GM12878 (cell line): ENCODE results near the gene CSF1R.

ENCODE experiments used
- TF ChIP-seq, protein P1 (sequence below): fragments of 450-650 bp; IDR thresholded peaks from 2 replicates; pipeline ENCODE4 v1.6.1; 2017; ENCODE audit warnings: mild to moderate bottlenecking, moderate library complexity
- TF ChIP-seq, protein P2 (sequence below), 3 experiments: IDR thresholded peaks in 2 of 3; conservative IDR thresholded peaks in 1 of 3; 2 replicates each; pipeline ENCODE4 v1.5.1; 2011; ENCODE audit warnings: low read depth in 3 of 3, low read length in 3 of 3, mild to moderate bottlenecking in 3 of 3, control low read depth in 2 of 3, moderate library complexity in 2 of 3, inconsistent platforms in 1 of 3, mixed read lengths in 1 of 3; ENCODE audit not compliant: control insufficient read depth in 2 of 3, insufficient read depth in 1 of 3; ENCODE audit errors: extremely low read depth in 1 of 3

DNA sequence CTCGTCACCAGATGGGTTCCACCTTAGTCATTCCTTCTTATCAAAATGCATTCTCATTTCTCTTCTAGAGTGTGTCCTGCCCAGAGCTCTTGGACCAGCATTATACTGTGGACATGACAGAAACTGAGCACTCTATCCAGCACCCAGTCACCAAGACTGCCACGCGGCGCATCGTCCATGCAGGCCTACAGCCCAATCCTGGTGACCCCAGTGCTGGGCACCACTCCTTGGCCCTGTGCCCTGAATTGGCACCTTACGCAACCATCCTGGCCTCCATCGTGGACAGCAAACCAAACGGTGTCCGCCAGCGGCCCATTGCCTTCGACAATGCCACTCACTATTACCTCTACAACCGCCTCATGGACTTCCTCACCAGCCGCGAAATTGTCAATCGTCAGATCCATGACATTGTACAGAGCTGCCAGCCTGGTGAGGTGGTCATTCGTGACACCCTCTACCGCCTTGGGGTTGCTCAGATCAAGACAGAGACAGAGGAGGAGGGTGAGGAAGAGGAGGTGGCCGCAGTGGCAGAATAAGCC is 34.6 kb downstream of the CSF1R start:
- TF ChIP-seq, protein P1, sequence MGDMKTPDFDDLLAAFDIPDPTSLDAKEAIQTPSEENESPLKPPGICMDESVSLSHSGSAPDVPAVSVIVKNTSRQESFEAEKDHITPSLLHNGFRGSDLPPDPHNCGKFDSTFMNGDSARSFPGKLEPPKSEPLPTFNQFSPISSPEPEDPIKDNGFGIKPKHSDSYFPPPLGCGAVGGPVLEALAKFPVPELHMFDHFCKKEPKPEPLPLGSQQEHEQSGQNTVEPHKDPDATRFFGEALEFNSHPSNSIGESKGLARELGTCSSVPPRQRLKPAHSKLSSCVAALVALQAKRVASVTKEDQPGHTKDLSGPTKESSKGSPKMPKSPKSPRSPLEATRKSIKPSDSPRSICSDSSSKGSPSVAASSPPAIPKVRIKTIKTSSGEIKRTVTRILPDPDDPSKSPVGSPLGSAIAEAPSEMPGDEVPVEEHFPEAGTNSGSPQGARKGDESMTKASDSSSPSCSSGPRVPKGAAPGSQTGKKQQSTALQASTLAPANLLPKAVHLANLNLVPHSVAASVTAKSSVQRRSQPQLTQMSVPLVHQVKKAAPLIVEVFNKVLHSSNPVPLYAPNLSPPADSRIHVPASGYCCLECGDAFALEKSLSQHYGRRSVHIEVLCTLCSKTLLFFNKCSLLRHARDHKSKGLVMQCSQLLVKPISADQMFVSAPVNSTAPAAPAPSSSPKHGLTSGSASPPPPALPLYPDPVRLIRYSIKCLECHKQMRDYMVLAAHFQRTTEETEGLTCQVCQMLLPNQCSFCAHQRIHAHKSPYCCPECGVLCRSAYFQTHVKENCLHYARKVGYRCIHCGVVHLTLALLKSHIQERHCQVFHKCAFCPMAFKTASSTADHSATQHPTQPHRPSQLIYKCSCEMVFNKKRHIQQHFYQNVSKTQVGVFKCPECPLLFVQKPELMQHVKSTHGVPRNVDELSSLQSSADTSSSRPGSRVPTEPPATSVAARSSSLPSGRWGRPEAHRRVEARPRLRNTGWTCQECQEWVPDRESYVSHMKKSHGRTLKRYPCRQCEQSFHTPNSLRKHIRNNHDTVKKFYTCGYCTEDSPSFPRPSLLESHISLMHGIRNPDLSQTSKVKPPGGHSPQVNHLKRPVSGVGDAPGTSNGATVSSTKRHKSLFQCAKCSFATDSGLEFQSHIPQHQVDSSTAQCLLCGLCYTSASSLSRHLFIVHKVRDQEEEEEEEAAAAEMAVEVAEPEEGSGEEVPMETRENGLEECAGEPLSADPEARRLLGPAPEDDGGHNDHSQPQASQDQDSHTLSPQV: no peak
- TF ChIP-seq, protein P2, sequence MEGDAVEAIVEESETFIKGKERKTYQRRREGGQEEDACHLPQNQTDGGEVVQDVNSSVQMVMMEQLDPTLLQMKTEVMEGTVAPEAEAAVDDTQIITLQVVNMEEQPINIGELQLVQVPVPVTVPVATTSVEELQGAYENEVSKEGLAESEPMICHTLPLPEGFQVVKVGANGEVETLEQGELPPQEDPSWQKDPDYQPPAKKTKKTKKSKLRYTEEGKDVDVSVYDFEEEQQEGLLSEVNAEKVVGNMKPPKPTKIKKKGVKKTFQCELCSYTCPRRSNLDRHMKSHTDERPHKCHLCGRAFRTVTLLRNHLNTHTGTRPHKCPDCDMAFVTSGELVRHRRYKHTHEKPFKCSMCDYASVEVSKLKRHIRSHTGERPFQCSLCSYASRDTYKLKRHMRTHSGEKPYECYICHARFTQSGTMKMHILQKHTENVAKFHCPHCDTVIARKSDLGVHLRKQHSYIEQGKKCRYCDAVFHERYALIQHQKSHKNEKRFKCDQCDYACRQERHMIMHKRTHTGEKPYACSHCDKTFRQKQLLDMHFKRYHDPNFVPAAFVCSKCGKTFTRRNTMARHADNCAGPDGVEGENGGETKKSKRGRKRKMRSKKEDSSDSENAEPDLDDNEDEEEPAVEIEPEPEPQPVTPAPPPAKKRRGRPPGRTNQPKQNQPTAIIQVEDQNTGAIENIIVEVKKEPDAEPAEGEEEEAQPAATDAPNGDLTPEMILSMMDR (IDR thresholded peaks at IDR 0.05 in 2 of 3, conservative IDR thresholded peaks at IDR 0.05 in 1 of 3; ENCODE audit: control insufficient read depth in 2 of 3, extremely low read depth in 1 of 3, insufficient read depth in 1 of 3, low read depth in 3 of 3, low read length in 3 of 3): no peak
